GM15510 (cell line): ENCODE results near the gene CXXC5.
A peak's percentile ranks its signal among the peaks of the same experiment; 100 is the strongest.

Experiments
- POLR2A ChIP-seq: IDR thresholded peaks from 3 replicates; pipeline ENCODE4 v1.6.1; 2011; ENCODE audit warnings: borderline replicate concordance; ENCODE audit not compliant: insufficient read length; ENCODE audit errors: extremely low read depth

CXXC5 gene

DNA sequence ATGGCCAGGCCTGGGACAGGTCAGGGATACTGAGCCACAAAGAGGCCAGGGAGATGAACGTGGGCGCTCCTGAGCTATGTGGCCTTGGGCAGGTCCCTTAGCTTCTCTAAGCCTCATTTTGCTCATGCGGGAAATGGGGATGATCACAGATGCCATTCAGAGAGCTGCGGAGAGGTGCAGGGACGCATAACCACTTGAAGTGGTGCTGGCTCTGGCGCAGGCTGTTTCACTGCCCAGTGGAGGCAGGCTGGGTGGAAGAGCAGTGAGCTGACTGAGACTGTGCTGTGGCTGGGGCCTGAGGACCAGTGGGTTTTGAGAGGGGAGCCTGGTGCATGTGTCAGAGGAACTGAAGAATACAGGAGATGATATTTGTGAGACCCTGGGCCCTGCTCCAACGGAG, 18.4 kb downstream of the CXXC5 start:
- no peak for TF ChIP-seq POLR2A

DNA sequence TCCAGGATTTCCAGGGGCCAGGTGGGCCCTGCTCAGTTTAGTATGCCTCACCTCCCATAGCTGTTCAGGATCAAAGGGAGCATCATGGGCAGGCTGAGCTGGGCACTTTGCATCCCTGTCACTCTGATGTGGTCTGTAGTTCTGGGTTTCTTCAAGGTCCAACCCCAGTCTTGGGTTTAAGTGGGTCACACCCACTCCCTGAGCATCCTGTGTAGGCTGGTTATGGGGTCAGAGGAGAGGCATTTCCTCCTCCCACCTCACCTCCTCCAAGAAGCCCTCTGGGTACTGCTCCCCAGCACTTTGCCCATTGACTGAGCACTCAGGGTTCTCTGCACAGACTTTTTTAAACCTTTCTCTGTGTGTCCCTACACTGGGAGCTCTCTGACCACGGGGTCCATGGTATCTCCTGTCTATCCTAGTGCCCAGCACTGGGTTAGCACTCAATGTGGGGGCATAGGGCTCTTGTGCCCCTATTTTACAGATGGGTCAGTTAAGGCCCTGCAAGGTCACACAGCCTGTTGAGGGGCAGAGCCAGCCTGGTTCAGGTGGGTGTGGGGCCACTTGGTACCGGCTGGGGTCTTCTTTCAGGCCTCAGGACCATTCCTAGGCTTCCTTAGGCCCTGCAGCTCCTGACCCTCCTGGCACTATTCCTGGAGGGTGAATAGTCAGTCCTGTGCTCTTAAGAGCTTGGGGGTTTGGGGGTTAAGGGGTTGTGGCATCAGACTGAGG, 19.0 kb downstream of the CXXC5 start:
- no peak for TF ChIP-seq POLR2A

DNA sequence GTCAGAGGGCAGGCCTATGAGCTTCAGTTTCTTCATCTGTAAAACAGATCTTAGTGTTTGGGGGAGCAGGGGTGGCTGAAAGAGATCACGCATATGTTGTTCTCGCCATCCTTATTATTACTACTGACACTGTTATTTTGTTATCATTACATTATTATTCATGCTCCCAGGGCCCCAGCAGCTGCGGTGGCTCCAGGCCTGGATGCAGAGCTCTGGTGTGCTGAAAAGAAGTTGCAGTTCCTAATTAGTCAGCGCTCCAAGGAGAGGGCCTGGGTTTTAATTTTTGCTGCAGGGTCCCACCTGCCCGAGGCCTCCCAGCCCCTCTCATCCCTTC, 19.5 kb downstream of the CXXC5 start:
- no peak for TF ChIP-seq POLR2A

DNA sequence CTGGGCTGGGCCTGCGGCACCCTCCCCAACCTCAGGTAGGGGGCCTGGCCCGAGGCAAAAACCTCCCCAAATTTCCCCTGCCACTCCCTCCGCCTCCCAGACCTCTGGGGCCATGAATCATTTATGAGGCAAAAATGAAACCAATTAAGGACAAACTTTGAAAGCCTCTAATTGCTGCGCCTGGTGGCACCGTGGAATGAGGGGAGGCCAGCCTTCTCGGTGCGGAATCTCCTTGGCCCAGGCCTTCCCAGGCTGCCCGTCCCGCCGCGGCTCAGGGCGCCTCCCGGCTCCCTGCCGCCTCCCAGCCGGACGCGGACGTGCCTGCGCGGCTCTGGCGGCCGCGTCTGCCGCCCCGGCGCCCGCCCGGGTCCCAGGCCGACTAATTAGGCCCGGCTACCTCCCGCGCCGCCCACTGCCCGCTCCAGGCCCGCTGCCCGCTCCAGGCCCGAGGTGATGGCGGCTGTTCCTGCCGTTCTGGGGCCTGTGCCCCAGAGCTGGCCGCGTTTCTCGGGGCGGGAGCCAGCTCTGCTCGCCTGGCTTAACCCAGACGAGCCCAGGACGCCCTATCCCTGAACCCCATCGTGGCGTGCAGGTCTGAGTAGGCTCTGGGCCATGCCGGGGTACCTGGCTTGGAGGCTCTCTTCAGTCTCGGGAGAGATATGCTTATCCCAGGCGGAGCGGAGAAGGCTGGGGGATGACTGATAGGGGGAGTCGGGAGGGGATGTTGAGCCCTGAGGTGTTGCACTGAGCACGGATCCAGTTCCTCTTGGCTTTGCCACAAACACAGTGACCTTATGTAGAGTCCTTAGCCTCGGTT, 20.1 kb downstream of the CXXC5 start:
- TF ChIP-seq POLR2A: no peak

DNA sequence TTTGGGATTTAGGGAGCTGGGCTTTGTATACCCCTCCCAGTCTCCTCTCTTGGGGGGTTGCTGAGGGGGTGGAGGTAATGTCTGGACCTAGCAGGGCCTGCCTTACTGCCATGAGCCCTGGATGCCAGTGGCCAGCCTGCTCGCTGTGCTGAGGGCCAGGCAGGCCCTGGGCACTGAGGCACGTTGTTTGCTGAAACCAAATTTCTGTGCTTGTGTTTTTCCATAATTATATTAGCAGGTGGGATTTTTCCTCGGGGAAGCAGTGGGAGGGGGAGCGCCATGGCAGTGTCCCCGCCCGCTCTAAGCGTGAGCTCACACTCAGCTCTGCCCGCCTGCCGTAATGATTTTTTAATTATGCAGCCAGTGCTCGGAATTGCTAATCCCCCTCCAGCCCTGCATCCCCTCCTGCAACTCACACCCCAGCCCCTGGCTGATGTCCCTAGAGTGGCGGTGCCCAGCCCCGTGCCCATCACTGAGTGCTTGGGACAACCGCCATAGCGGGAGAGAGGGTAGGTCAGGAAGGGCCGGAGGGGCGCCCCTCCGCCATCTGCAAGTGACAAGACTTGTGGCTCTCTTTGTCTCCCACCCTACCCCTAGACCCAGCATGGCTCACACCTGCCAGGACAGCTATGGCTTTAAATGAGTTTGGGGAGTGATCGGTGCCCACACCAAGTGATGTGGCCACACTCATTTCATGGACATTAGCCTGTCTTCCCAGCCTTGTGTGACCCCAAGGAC, 20.9 kb downstream of the CXXC5 start:
- TF ChIP-seq POLR2A: no peak

DNA sequence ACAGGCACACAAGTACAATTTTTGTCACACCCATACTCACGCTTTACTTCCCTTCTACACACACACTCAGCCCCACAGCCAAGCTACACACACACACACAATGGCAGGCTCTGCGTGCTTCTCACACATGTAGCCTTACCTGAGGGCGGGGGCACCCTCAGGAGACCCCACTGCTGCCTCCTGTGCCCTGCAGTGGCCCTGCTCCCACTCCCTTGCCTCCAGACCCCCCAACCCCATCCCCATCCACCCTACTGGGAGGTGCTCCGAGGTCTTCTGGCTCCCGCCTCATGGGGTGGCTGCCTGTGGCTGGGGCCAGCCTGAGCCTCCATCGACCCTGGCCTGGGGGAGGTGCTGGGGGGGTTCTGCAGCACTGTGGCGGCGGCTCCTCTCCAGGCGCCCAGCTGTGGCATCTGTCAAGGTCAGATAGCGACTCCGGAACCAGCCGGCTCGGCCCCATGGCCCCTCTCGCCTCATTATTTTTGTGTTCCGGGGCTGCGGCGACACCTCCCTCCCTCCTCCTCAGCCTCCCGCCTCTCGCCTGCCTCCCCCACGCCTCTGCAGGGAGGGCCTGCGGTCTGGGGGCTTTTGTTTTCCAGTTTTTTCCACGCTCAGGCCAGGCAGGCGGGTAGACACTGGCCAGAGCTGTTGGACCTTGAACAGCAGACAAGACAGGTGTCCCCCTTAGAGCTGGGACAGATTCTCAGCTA, 21.7 kb downstream of the CXXC5 start:
- TF ChIP-seq POLR2A: peak; percentile 49

DNA sequence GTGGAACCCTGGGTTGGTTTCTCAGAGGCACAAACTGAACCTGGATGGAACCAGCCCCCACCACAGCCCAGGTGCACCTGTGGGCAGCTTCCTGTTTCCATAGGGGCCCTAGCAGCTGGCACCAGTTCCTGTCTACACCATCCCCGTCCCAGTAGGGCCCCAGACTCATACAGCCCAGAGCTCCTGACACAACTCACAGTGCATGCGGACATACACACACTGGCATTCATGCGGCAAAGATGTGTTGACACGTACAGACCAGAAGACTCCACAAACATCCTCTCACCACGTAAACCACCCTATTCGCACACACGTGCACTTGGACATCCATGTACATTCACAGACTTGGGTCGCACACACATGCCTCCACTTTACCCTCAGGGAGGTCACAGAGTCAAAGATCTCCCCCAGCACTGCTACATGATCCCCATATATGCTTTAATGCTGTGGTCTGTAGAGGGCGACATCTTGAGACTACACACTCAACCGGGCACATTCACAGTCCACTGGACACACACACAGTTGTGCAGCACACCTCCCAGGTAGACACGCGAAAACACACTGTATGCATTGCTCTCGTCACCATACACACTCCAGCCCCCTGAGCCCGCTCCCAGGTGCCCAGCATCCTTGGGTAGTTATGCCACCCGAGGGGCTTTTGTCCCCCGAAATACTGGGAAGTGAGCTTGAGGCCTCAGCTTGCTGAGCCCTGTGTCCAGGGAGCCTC, 22.4 kb downstream of the CXXC5 start:
- peak; percentile 53 for TF ChIP-seq POLR2A

DNA sequence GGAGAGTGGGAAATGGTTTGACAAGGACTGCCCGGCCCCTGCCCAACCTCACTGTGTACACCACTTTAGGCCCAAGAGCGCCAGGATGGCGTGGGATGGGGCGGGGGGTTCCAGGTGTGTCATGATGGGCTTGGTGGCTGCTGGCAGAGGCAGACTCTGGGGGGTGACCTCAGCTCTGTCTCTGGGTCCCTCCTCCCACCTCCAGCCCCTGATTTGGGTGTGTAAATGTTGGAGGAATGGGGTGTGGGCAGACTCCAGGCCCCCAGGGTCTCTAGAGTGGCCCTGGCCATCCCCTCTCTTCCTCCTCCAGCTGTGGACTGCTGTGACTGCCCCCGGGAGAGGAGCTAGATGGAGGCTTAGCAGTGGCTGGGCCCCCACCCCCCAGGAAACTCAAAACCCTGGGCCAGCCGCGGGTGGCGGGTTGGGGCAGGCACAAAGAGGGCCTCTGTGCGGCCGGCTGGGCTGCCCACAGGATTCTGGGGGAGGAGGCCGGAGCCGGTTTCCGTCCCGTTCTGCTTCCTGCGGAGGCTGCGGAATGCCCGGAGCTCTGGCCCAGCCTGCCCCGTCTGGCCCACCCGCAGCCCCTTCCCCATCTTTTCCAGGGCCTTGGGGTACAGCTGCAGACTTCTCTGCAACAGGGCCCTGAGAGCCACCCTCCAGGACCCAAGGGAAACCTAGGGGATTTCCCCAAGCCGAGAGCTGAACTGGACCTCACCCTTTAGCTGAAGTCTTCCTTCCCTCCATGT, 23.1 kb downstream of the CXXC5 start:
- TF ChIP-seq POLR2A: peak; percentile 20

DNA sequence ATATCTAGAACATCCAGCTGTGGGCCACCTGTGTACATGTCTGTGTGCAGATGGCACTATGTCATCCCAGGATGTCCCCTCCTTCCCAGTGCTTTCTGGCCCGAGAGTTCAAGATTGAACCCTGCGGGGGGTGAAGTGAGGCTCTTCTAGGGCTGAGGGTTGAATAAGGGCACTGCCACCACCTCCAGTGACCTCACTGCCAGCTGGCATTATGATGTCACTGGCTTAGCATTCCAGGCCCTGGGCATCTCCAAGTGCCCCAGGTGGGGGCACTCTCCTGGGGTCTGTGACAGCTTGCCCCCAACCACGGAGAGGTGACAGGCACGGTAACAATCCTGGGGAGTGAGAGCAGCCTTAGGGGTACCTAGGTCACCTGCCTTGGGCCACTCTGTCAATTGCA, 27.1 kb downstream of the CXXC5 start:
- TF ChIP-seq POLR2A: no peak

DNA sequence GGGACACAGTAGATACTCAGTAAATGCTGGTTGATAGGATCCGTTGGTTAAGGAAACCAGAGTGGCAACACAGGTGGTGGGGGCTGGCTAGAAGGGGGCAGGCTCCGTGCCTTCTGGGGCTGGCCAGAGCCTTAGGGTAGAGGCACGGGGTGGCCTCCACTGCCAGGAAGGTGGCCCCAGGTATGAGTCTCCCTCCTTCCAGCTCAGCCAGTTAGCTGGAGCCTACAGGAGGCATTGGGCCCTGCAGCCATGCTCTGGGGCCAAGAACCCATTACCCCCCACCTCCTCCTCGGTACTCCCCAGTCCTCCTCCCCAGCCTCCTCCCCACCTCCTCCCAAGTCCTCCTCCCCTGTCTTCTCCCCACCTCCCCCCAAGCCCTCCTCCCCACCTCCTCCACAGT, 27.7 kb downstream of the CXXC5 start:
- no peak for TF ChIP-seq POLR2A

DNA sequence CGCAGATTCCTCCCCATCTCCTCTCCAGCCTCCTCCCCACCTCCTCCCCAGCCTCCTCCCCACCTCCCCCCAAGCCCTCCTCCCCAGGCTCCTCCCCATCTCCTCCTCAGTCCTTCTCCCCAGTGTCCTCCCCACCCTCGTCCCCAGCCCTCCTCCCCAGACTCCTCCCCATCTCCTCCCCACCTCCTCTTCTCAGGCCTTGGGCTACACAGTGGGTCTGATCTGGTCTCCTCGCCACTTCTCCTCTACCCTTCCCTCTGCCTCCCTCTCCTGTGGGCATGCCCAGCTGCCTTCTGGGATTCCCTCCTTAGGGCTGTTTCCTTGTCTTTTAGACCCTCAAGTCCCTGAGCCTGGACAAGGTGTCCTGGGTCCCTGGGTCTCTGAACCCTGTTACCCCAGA, 28.3 kb downstream of the CXXC5 start:
- no peak for TF ChIP-seq POLR2A

DNA sequence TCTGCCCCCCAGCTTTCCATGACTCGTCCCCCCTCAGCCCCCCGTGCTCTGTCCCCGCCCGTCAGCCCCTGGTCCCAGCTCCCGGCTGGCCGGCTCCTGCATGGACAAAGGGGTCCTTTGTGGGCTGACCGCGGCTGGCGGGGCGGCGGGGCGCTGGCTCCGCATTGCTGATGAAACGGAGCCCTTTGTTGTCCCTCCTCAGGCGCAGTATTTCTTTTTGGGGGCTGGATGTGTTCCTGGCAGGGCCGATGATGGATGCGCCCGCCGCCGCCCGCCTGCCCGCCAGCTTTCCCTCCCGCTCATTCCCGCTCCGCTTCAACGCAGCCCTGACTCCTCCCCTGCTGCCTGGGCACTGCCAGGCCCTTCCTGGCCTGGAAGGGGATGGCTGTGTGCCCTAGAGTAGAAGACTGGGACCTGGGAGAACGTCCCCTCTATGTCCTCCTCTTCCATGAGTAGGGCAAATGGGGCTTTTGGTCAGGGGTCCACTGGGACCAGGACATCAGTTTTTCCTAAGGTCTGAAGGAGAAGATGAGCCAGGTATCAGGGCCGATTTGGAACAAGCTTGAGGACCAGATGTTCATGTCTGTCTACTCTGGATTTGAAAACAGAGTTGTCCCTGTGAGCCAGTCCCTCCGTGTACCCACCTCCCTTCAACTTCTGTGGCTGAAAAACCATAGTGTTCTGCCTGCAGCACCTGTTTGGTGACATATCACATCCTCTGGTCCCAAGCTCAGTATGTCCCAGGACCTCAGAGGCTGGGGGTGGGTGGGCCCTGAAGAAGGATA, 29.0 kb downstream of the CXXC5 start:
- no peak for TF ChIP-seq POLR2A
